A549 (cell line): Measurements from ENCODE around the gene RSAD1. TPM values are rescaled to one million over a fixed set of nuclear protein-coding genes. Genes with fewer than 3 reads are reported as not detected.

Source experiments
- ATAC-seq, 2 experiments: fragments of 200-7000 bp in 1 of 2; fragments of >200 bp in 1 of 2; cut with Nextera tagmentation in 1 of 2; cut with Tn5 transposase in 1 of 2; 3 replicates each; pipeline versions ENCODE4 v1.8.0 to v1.9.1; 2018 to 2020; ENCODE audit warnings: mild to moderate bottlenecking in 1 of 2, moderate library complexity in 1 of 2
- CTCF ChIA-PET: fragments of 300-600 bp; sonication (Branson Sonifier 250); formaldehyde crosslinking; extraction: SDS; loops from one replicate; lab custom pipeline; 2021; ENCODE audit warnings: antibody characterized with exemption, inconsistent platforms; lab: Yijun Ruan, JAX
- POLR2A ChIA-PET: fragments of 350-600 bp; formaldehyde crosslinking; extraction: SDS; loops from one replicate; lab custom pipeline; 2021; ENCODE audit warnings: antibody characterized with exemption, inconsistent platforms; lab: Yijun Ruan, JAX
- DNase-seq, 2 experiments: peaks; one replicate each; pipeline versions ENCODE4 v3.0.0 to v3.0.0-alpha.2; 2011 to 2016; ENCODE audit warnings: low read depth in 1 of 2, low spot score in 1 of 2
- FAIRE-seq: peaks from 2 replicates; lab custom pipeline; 2011; peaks lifted over from hg19 to GRCh38; lab: Jason Lieb, UNC
- H3K27ac ChIP-seq, 2 experiments: fragments of >200 bp; sonication (Bioruptor Twin); formaldehyde crosslinking; 3 replicates each; pipeline ENCODE4 v1.5.1; 2016 to 2017
- H3K4me1 ChIP-seq: fragments of >200 bp; sonication (Bioruptor Twin); formaldehyde crosslinking; 3 replicates; pipeline ENCODE4 v1.6.1; 2016
- H3K4me2 ChIP-seq: fragments of >200 bp; sonication (Bioruptor Twin); formaldehyde crosslinking; 3 replicates; pipeline ENCODE4 v1.6.1; 2016
- H3K4me3 ChIP-seq: fragments of >200 bp; sonication (Bioruptor Twin); formaldehyde crosslinking; 3 replicates; pipeline ENCODE4 v1.5.1; 2016
- H3K9me3 ChIP-seq: fragments of >200 bp; sonication (Bioruptor Twin); formaldehyde crosslinking; 3 replicates; pipeline ENCODE4 v1.6.1; 2016
- BCL3 ChIP-seq: fragments of >200 bp; sonication (Bioruptor Twin); formaldehyde crosslinking; IDR thresholded peaks from 3 replicates; pipeline ENCODE4 v1.6.1; 2016
- BHLHE40 ChIP-seq: IDR thresholded peaks from 2 replicates; pipeline ENCODE4 v1.6.1; 2012; ENCODE audit warnings: low read depth, low read length, inconsistent platforms
- CEBPB ChIP-seq, 2 experiments: fragments of >200 bp in 1 of 2; sonication (Bioruptor Twin) in 1 of 2; formaldehyde crosslinking in 1 of 2; IDR thresholded peaks; 2 replicates each; pipeline ENCODE4 v1.6.1; 2012 to 2016
- CHD4 ChIP-seq: fragments of 200-600 bp; sonication (generic); IDR thresholded peaks from 2 replicates; pipeline ENCODE4 v1.6.1; 2016; ENCODE audit warnings: antibody characterized with exemption, mild to moderate bottlenecking, borderline replicate concordance
- EP300 ChIP-seq, 2 experiments: fragments of >200 bp; sonication (Bioruptor Twin); formaldehyde crosslinking; IDR thresholded peaks; 2 replicates in 1 of 2; 3 replicates in 1 of 2; pipeline ENCODE4 v1.6.1; 2016 to 2017
- FOSB ChIP-seq: fragments of 250-450 bp; sonication (Bioruptor Pico); IDR thresholded peaks from 2 replicates; pipeline ENCODE4 v1.5.0; 2020; ENCODE audit warnings: mild to moderate bottlenecking, moderate library complexity
- GATA3 ChIP-seq: IDR thresholded peaks from 2 replicates; pipeline ENCODE4 v1.6.1; 2012; ENCODE audit warnings: borderline replicate concordance
- HOXA7 ChIP-seq: fragments of 250-450 bp; sonication (Bioruptor Pico); IDR thresholded peaks from 2 replicates; pipeline ENCODE4 v1.5.0; 2020; ENCODE audit warnings: mild to moderate bottlenecking, moderate library complexity
- HOXB13 ChIP-seq: fragments of 250-450 bp; sonication (Bioruptor Pico); IDR thresholded peaks from 2 replicates; pipeline ENCODE4 v1.5.0; 2020; ENCODE audit warnings: low read depth, mild to moderate bottlenecking, moderate library complexity
- MAX ChIP-seq: IDR thresholded peaks from 2 replicates; pipeline ENCODE4 v1.6.1; 2012
- NFE2L2 ChIP-seq: fragments of 150-350 bp; conservative IDR thresholded peaks from 2 replicates; pipeline ENCODE4 v1.6.1; 2014; ENCODE audit warnings: low read length
- NPAS2 ChIP-seq: fragments of 250-450 bp; sonication (Bioruptor Pico); IDR thresholded peaks from 2 replicates; pipeline ENCODE4 v1.8.0; 2022; ENCODE audit warnings: mild to moderate bottlenecking, moderate library complexity, borderline replicate concordance
- NR3C1 ChIP-seq: fragments of >200 bp; sonication (Bioruptor Twin); formaldehyde crosslinking; IDR thresholded peaks from 3 replicates; pipeline ENCODE4 v1.6.1; 2017
- RAD21 ChIP-seq, 2 experiments: fragments of >200 bp in 1 of 2; sonication (Bioruptor Twin) in 1 of 2; formaldehyde crosslinking in 1 of 2; IDR thresholded peaks in 1 of 2; conservative IDR thresholded peaks in 1 of 2; 2 replicates in 1 of 2; 3 replicates in 1 of 2; pipeline ENCODE4 v1.6.1; 2012 to 2018; ENCODE audit warnings: inconsistent platforms in 1 of 2
- RARB ChIP-seq: fragments of 250-450 bp; sonication (Bioruptor Pico); IDR thresholded peaks from 2 replicates; pipeline ENCODE4 v1.8.0; 2021; ENCODE audit warnings: mild to moderate bottlenecking, moderate library complexity
- RCOR1 ChIP-seq: fragments of 150-350 bp; IDR thresholded peaks from 2 replicates; pipeline ENCODE4 v1.6.1; 2014; ENCODE audit warnings: antibody characterized with exemption, low read length, low read depth
- REST ChIP-seq: fragments of 200-600 bp; sonication (generic); IDR thresholded peaks from 2 replicates; pipeline ENCODE4 v1.6.1; 2016; ENCODE audit warnings: antibody characterized with exemption, mild to moderate bottlenecking, moderate library complexity
- RFX5 ChIP-seq: fragments of 450-650 bp; IDR thresholded peaks from 2 replicates; pipeline ENCODE4 v1.7.1; 2014; ENCODE audit warnings: antibody characterized with exemption, mild to moderate bottlenecking, moderate library complexity
- ZC3H11A ChIP-seq: fragments of 450-650 bp; IDR thresholded peaks from 2 replicates; pipeline ENCODE4 v1.6.1; 2014; ENCODE audit warnings: antibody characterized with exemption, mild to moderate bottlenecking
- WGBS: methylation state at CpG from one replicate; pipeline ENCODE4 v1.1.6; 2017; ENCODE audit errors: missing lambda C conversion rate; 5-methylcytosine and 5-hydroxymethylcytosine counted together
- polyA plus RNA-seq, 4 experiments: library from polyadenylated mRNA; depleted of rRNA in 3 of 4; stranded (reverse); fragments of >200 nt; fragmentation: RNase III in 1 of 4; extraction: RNeasy Plus Mini Kit Qiagen cat#74134 plus additional on column Dnase treatment in 1 of 4; gene quantifications; 2 replicates in 3 of 4; 3 replicates in 1 of 4; pipeline ENCODE4 v1.2.3, GENCODE V29; 2011 to 2017
- TF ChIP-seq, protein P1 (sequence below): fragments of 250-450 bp; sonication (Bioruptor Pico); IDR thresholded peaks from 2 replicates; pipeline ENCODE4 v1.5.0; 2021; ENCODE audit warnings: mild to moderate bottlenecking, moderate library complexity, borderline replicate concordance
- TF ChIP-seq, protein P2 (sequence below): fragments of >200 bp; sonication (Bioruptor Twin); formaldehyde crosslinking; IDR thresholded peaks from 2 replicates; pipeline ENCODE4 v1.6.1; 2016

The RSAD1 gene
- polyA plus RNA-seq, 2 of the 4 experiments (the other 2 are of a cell fraction) = 38.2 to 42.0 TPM

- DNase-seq (no peak), FAIRE-seq (no peak), ATAC-seq (no peak)
- Histone ChIP-seq H3K9me3 (no peaks in the 10 kb centered on the region), H3K27ac (no peak overlapping the region), H3K4me1 (peaks cover 16% of the 10 kb centered on the region), H3K4me2 (no peak overlapping the region), H3K4me3 (no peak overlapping the region)
- 73% methylated on average over 4 of the region's 4 CpGs for WGBS
- ChIA-PET CTCF (interaction anchor here (0.6 to 19.6 kb wide), 5 partner anchors 11 to 295 kb away, joined by 3 to 238 read pairs (median 3); partner anchors contain the start of genes LRRC59 and RSAD1), POLR2A (no interaction called here)
- TF ChIP-seq, protein P1, sequence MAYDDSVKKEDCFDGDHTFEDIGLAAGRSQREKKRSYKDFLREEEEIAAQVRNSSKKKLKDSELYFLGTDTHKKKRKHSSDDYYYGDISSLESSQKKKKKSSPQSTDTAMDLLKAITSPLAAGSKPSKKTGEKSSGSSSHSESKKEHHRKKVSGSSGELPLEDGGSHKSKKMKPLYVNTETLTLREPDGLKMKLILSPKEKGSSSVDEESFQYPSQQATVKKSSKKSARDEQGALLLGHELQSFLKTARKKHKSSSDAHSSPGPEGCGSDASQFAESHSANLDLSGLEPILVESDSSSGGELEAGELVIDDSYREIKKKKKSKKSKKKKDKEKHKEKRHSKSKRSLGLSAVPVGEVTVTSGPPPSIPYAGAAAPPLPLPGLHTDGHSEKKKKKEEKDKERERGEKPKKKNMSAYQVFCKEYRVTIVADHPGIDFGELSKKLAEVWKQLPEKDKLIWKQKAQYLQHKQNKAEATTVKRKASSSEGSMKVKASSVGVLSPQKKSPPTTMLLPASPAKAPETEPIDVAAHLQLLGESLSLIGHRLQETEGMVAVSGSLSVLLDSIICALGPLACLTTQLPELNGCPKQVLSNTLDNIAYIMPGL (CRISPR knock-in tag) = no peak
- no peak for TF ChIP-seq REST
- no peak for TF ChIP-seq RARB (CRISPR knock-in tag)
- TF ChIP-seq HOXB13 (CRISPR knock-in tag) = no peak
- no peak for TF ChIP-seq HOXA7 (CRISPR knock-in tag)
- no peak for TF ChIP-seq FOSB (CRISPR knock-in tag)
- TF ChIP-seq NFE2L2 = no peak
- TF ChIP-seq GATA3 = no peak
- no peak for TF ChIP-seq RCOR1
- TF ChIP-seq BCL3 = no peak
- TF ChIP-seq MAX = no peak
- no peak for TF ChIP-seq NR3C1
- TF ChIP-seq CHD4 = no peak
- TF ChIP-seq EP300 (IDR thresholded peaks at IDR 0.05) = no peak
- no peak for TF ChIP-seq NPAS2 (CRISPR knock-in tag)
- no peak for TF ChIP-seq RFX5
- no peak for TF ChIP-seq RAD21 (conservative IDR thresholded peaks at IDR 0.05 in 1 of 2, IDR thresholded peaks at IDR 0.05 in 1 of 2)
These were observed 13.9 kb upstream of the RSAD1 start for GRCh38 chr17:50464736-50465135.

- FAIRE-seq (no peak), ATAC-seq (no peak), DNase-seq (no peak)
- POLR2A ChIA-PET = no interaction called here
- TF ChIP-seq BHLHE40 (no peak), REST (no peak), CEBPB (IDR thresholded peaks at IDR 0.05) (no peak), CHD4 (no peak), ZC3H11A (no peak)
- TF ChIP-seq, protein P2, sequence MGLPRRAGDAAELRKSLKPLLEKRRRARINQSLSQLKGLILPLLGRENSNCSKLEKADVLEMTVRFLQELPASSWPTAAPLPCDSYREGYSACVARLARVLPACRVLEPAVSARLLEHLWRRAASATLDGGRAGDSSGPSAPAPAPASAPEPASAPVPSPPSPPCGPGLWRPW = no peak
- no peak overlapping the region for H3K27ac ChIP-seq
- no peak overlapping the region for H3K4me2 ChIP-seq
- H3K9me3 ChIP-seq = no peaks in the 10 kb centered on the region
- CTCF ChIA-PET = interaction anchor here (0.6 to 19.6 kb wide), 4 partner anchors 10 to 68 kb away, joined by 3 to 238 read pairs (median 8); partner anchors contain the start of genes LRRC59 and RSAD1
- 93% methylated on average over 6 of the region's 6 CpGs for WGBS
- H3K4me3 ChIP-seq = no peak overlapping the region
- H3K4me1 ChIP-seq = peaks cover 16% of the 10 kb centered on the region
These were observed 13.5 kb upstream of the RSAD1 start for GRCh38 chr17:50465171-50465570.
